Measurements from ENCODE around the gene RCAN1.

DNA sequence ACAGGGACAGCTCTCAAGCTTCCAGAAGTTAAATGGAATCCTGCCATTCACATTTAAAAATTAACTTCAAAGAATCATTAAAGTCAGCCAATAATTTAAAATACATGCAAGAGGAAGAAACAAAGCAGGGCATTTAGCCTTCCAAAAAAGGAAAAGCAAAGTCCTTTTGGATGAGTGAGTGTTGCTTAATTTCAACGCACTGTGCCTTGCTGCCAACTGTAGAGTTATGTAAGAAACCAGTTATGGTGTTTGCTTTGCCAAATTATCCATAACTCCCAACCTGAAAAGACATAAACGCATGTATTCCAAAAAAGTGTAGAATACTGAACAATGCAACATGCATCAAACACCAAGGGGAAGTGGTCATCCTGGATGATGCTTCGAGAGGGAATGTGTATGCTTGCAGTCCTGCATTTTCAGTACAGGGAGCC lies 86.8 kb downstream of the RCAN1 start:
- TF ChIP-seq, protein P1, sequence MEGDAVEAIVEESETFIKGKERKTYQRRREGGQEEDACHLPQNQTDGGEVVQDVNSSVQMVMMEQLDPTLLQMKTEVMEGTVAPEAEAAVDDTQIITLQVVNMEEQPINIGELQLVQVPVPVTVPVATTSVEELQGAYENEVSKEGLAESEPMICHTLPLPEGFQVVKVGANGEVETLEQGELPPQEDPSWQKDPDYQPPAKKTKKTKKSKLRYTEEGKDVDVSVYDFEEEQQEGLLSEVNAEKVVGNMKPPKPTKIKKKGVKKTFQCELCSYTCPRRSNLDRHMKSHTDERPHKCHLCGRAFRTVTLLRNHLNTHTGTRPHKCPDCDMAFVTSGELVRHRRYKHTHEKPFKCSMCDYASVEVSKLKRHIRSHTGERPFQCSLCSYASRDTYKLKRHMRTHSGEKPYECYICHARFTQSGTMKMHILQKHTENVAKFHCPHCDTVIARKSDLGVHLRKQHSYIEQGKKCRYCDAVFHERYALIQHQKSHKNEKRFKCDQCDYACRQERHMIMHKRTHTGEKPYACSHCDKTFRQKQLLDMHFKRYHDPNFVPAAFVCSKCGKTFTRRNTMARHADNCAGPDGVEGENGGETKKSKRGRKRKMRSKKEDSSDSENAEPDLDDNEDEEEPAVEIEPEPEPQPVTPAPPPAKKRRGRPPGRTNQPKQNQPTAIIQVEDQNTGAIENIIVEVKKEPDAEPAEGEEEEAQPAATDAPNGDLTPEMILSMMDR (IDR thresholded peaks at IDR 0.05; ENCODE audit: insufficient read depth, low read depth, low read length) = no peak
- TF ChIP-seq EZH2 (IDR thresholded peaks at IDR 0.05; ENCODE audit: insufficient read depth, low read length) = no peak
